Hematopoietic multipotent progenitor cell (in vitro differentiated cells): ENCODE results near the gene BBC3. TPM values are rescaled to one million over a fixed set of nuclear protein-coding genes. Genes with fewer than 3 reads are reported as not detected.

Source experiments
- DNase-seq, 3 donors: peaks; one replicate each; pipeline ENCODE4 v3.0.0-alpha.2; 2011 to 2015; ENCODE audit warnings: low read depth in 2 of 3, low spot score in 2 of 3
- total RNA-seq: library from RNA; depleted of rRNA; stranded (reverse); fragments of >200 nt; gene quantifications from one replicate; pipeline ENCODE4 v1.2.3, GENCODE V29; 2012

BBC3 gene
- total RNA-seq, 1 donor, result 5.7 TPM

- no peak for DNase-seq
These were observed 21.4 kb downstream of the BBC3 start for GRCh38 chr19:47209319-47210179.

- no peak for DNase-seq
These were observed 27.7 kb downstream of the BBC3 start for GRCh38 chr19:47203254-47203653.

GRCh38 chr19:47200530-47200929, 30.5 kb downstream of the BBC3 start:
- DNase-seq, result no peak

GRCh38 chr19:47197141-47197540, 33.9 kb downstream of the BBC3 start:
- DNase-seq, result no peak

- no peak for DNase-seq
These were observed 35.6 kb downstream of the BBC3 start for GRCh38 chr19:47195434-47195833.

GRCh38 chr19:47190167-47190727, 40.8 kb downstream of the BBC3 start:
- no peak for DNase-seq

GRCh38 chr19:47188507-47189033, 42.4 kb downstream of the BBC3 start:
- no peak for DNase-seq

- DNase-seq, result no peak
These were observed 43.2 kb downstream of the BBC3 start for GRCh38 chr19:47187797-47188196.

- DNase-seq, result no peak
These were observed 43.7 kb downstream of the BBC3 start for GRCh38 chr19:47187335-47187655.

GRCh38 chr19:47186446-47187334, 44.3 kb downstream of the BBC3 start:
- peak in 1 of 3 donors; percentile 57 for DNase-seq

GRCh38 chr19:47183601-47184000, 47.4 kb downstream of the BBC3 start:
- DNase-seq, result no peak

GRCh38 chr19:47179653-47180310, 51.2 kb downstream of the BBC3 start:
- DNase-seq, result no peak

- peak in 1 of 3 donors; percentile 36 for DNase-seq
These were observed 54.3 kb downstream of the BBC3 start for GRCh38 chr19:47176627-47177090.

- no peak for DNase-seq
These were observed 54.9 kb downstream of the BBC3 start for GRCh38 chr19:47176071-47176626.

GRCh38 chr19:47172666-47173455, 58.1 kb downstream of the BBC3 start:
- DNase-seq, result no peak
